HCT116 (cell line): ENCODE results near the gene IL25.

ENCODE experiments used
- EZH2 ChIP-seq: fragments of 200-600 bp; sonication (generic); IDR thresholded peaks from 2 replicates; pipeline ENCODE4 v1.6.1; 2017; ENCODE audit warnings: antibody characterized with exemption, mixed run types
- RAD21 ChIP-seq: IDR thresholded peaks from 2 replicates; pipeline ENCODE4 v1.6.1; 2012; ENCODE audit warnings: low read depth, mild to moderate bottlenecking
- SIN3A ChIP-seq: IDR thresholded peaks from 2 replicates; pipeline ENCODE4 v1.6.1; 2012; ENCODE audit warnings: low read depth

- TF ChIP-seq EZH2 (no peak), SIN3A (no peak), RAD21 (no peak)
Measured at GRCh38 chr14:23389396-23389795, 16.8 kb downstream of the IL25 start.
